Measurements from ENCODE around the gene AK8. TPM values are rescaled to one million over a fixed set of nuclear protein-coding genes. Genes with fewer than 3 reads are reported as not detected.

AK8 gene
- total and polyA plus RNA-seq, 9 of the 15 experiments (the other 6 are each of a cell fraction or from before 2014, with no cell fraction given) = 0.06 to 0.37 TPM; not detected in 7

DNA sequence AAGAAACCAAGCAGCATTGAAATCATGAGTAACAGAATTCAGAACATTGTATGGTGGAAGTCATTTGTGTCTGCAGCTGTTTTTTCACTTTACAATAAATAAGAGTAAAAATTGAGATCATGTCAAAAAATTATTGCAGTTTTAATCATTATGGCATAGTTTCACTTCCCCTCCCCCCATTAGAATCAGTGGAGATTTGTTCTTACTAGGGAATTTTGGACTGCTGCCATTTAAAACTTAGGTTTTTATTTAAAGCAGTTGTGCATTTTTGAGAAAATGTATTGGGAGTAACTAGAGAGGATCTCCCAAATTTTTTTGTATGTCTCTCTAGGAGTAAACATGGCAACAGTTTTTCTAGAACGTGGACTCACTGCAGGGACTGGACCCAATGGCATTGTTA, 187.4 kb downstream of the AK8 start:
- no peak overlapping the region for H3K4me3 ChIP-seq
- POLR2A ChIA-PET = interaction anchor here (0.6 kb wide), 1 partner anchor 249 kb away, joined by 3 read pairs; no protein-coding TSS in a partner anchor
- no TSS peak for BruUV-seq (replicated peaks)
- DNase-seq (ENCODE audit: extremely low read depth in 1 of 4, low spot score in 3 of 4) (no peak), FAIRE-seq (no peak), ATAC-seq (no peak)
- H3K79me2 ChIP-seq (ENCODE audit: control insufficient read depth, insufficient read depth, low read length) = peaks cover 8% of the 10 kb centered on the region; the same call in 1 of the 3 replicates
- CTCF ChIA-PET (ENCODE audit: low intra/inter-chr PET ratio) = no interaction called here
- no peak overlapping the region for H2AFZ ChIP-seq (ENCODE audit: low read depth, low read length)
- H3K27me3 ChIP-seq (ENCODE audit: control insufficient read depth in 2 of 2, insufficient read depth in 2 of 2, low read length in 2 of 2) = no peaks in the 10 kb centered on the region
- no peak overlapping the region for H3K9ac ChIP-seq (ENCODE audit: insufficient read depth in 1 of 2, low read depth in 2 of 2, low read length in 2 of 2)
- no peaks in the 10 kb centered on the region for H3K9me1 ChIP-seq (ENCODE audit: control insufficient read depth, insufficient read depth, low read length)
- peaks cover 58% of the 10 kb centered on the region for H3K36me3 ChIP-seq (ENCODE audit: control insufficient read depth, insufficient read depth, low read length)
- intact Hi-C loops (cut with micrococcal nuclease) (loop anchor here (10.0 kb wide), 1 partner anchor 104 kb away; no protein-coding TSS in a partner anchor), in situ Hi-C loops (cut with MboI) (no loop called here)
- H3K27ac ChIP-seq (ENCODE audit: extremely low read depth, low read depth, low read length) = no peak overlapping the region
- no peaks in the 10 kb centered on the region for H4K20me1 ChIP-seq (replicated peaks; ENCODE audit: control insufficient read depth, insufficient read depth, low read length)
- H3K4me2 ChIP-seq (ENCODE audit: insufficient read depth, low read length) = no peak overlapping the region
- no peaks in the 10 kb centered on the region for H3K9me3 ChIP-seq (replicated peaks; ENCODE audit: control insufficient read depth, insufficient read depth, low read depth, low read length)
- 86% methylated on average over 1 of the region's 1 CpG for WGBS (ENCODE audit: insufficient coverage, low coverage, missing lambda C conversion rate)
- TF ChIP-seq STAT6 (CRISPR knock-in tag; IDR thresholded peaks at IDR 0.05) (no peak), ZSCAN29 (IDR thresholded peaks at IDR 0.05) (no peak), CC2D1A (IDR thresholded peaks at IDR 0.05) (no peak), ARID3B (CRISPR knock-in tag; IDR thresholded peaks at IDR 0.05; ENCODE audit: borderline replicate concordance) (no peak), ZNF347 (CRISPR knock-in tag; IDR thresholded peaks at IDR 0.05; ENCODE audit: low read depth) (no peak), ZBTB49 (CRISPR knock-in tag; IDR thresholded peaks at IDR 0.05; ENCODE audit: borderline replicate concordance) (no peak), MBD2 (IDR thresholded peaks at IDR 0.05; ENCODE audit: borderline replicate concordance, low read depth) (no peak), NFE2 (IDR thresholded peaks at IDR 0.05; ENCODE audit: low read depth) (no peak), SRSF7 (optimal IDR thresholded peaks at IDR 0.05; ENCODE audit: low read depth, low read length) (no peak), NR2C2 (CRISPR knock-in tag; IDR thresholded peaks at IDR 0.05) (no peak), NR2C2 (tag; IDR thresholded peaks at IDR 0.05) (no peak), SMARCA4 (IDR thresholded peaks at IDR 0.05) (no peak), TSC22D4 (tag; IDR thresholded peaks at IDR 0.05) (no peak)
- TF ChIP-seq, protein P1, sequence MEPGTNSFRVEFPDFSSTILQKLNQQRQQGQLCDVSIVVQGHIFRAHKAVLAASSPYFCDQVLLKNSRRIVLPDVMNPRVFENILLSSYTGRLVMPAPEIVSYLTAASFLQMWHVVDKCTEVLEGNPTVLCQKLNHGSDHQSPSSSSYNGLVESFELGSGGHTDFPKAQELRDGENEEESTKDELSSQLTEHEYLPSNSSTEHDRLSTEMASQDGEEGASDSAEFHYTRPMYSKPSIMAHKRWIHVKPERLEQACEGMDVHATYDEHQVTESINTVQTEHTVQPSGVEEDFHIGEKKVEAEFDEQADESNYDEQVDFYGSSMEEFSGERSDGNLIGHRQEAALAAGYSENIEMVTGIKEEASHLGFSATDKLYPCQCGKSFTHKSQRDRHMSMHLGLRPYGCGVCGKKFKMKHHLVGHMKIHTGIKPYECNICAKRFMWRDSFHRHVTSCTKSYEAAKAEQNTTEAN (CRISPR knock-in tag; IDR thresholded peaks at IDR 0.05) = no peak
- no peaks in the 10 kb centered on the region for H3K4me1 ChIP-seq (replicated peaks in 1 of 2; ENCODE audit: control insufficient read depth in 2 of 2, insufficient read depth in 2 of 2, low read length in 2 of 2)

Measured in K562 (cell line).